ENCODE data around the gene TRIM56. TPM values are rescaled to one million over a fixed set of nuclear protein-coding genes. Genes with fewer than 3 reads are reported as not detected.
A peak's percentile ranks its signal among the peaks of the same experiment; 100 is the strongest.

Gene TRIM56
- total and polyA plus RNA-seq, 2 of the 13 experiments (the other 11 are each of a cell fraction or from before 2014, with no cell fraction given), result 3.2 to 7.1 TPM

- no peak for TF ChIP-seq PAXIP1 (CRISPR knock-in tag; conservative IDR thresholded peaks at IDR 0.05)
- TF ChIP-seq CHD2 (IDR thresholded peaks at IDR 0.05; ENCODE audit: low read depth, low read length), result no peak
- TF ChIP-seq THAP7 (CRISPR knock-in tag; IDR thresholded peaks at IDR 0.05), result no peak
- no peak for TF ChIP-seq ZNF513 (CRISPR knock-in tag; conservative IDR thresholded peaks at IDR 0.05)
- no peak for TF ChIP-seq GTF3A (CRISPR knock-in tag; conservative IDR thresholded peaks at IDR 0.05)
- TF ChIP-seq MBD4 (IDR thresholded peaks at IDR 0.05; ENCODE audit: borderline replicate concordance, low read length), result no peak
- no peak for TF ChIP-seq ZNF83 (CRISPR knock-in tag; IDR thresholded peaks at IDR 0.05; ENCODE audit: borderline replicate concordance)
- no peak for TF ChIP-seq MZF1 (CRISPR knock-in tag; IDR thresholded peaks at IDR 0.05; ENCODE audit: borderline replicate concordance)
- TF ChIP-seq ZZZ3 (CRISPR knock-in tag; IDR thresholded peaks at IDR 0.05; ENCODE audit: borderline replicate concordance), result no peak
- TF ChIP-seq ZBTB34 (CRISPR knock-in tag; IDR thresholded peaks at IDR 0.05), result no peak
- peak; percentile 59; the same call in 1 of the 2 replicates for TF ChIP-seq ZNF800 (CRISPR knock-in tag; IDR thresholded peaks at IDR 0.05)
- TF ChIP-seq ISX (CRISPR knock-in tag; conservative IDR thresholded peaks at IDR 0.05), result 0 out of 2 replicates have a peak, but pooled peaks have one; percentile 85
- TF ChIP-seq PRDM10 (CRISPR knock-in tag; IDR thresholded peaks at IDR 0.05; ENCODE audit: low read depth), result peak; percentile 61; the same call in 1 of the 2 replicates
- no peak for TF ChIP-seq ZEB1 (IDR thresholded peaks at IDR 0.05; ENCODE audit: insufficient replicate concordance, low read depth)
- TF ChIP-seq SMYD3 (CRISPR knock-in tag; IDR thresholded peaks at IDR 0.05), result no peak; the same call in 1 of the 2 replicates
- peak in 1 of 2 experiments; percentile 94; a peak in 2 of 4 replicates for TF ChIP-seq KLF16 (CRISPR knock-in tag; IDR thresholded peaks at IDR 0.05)
Observed at GRCh38 chr7:101058355-101058754, 26.9 kb upstream of the TRIM56 start (continued).
